Lung (tissue), 12 donors: Measurements from ENCODE around the gene SDF2. TPM values are rescaled to one million over a fixed set of nuclear protein-coding genes. Genes with fewer than 3 reads are reported as not detected.

ENCODE experiments used
- ATAC-seq: fragments of 200-7000 bp; cut with Tn5 transposase; one replicate; pipeline ENCODE4 v1.9.1; 2020; ENCODE audit warnings: moderate number of reproducible peaks; ENCODE audit not compliant: insufficient read depth, low FRiP score
- DNase-seq, 3 donors: peaks; one replicate each; pipeline ENCODE4 v3.0.0-alpha.2; 2013 to 2017
- H3K27ac ChIP-seq, 2 donors: one replicate each; pipeline ENCODE4 v1.5.1; 2013; ENCODE audit warnings: mild to moderate bottlenecking in 2 of 2, moderate library complexity in 2 of 2, control low read depth in 1 of 2, inconsistent platforms in 1 of 2, low read depth in 1 of 2, low read length in 1 of 2
- H3K27me3 ChIP-seq, 3 donors: one replicate each; pipeline ENCODE4 v1.5.1; 2013; ENCODE audit warnings: low read length in 2 of 3; ENCODE audit not compliant: control insufficient read depth in 3 of 3, insufficient read depth in 3 of 3
- H3K36me3 ChIP-seq, 4 donors: one replicate each; pipeline ENCODE4 v1.5.1; 2013; ENCODE audit warnings: low read length in 4 of 4, mild to moderate bottlenecking in 1 of 4, moderate library complexity in 1 of 4; ENCODE audit not compliant: control insufficient read depth in 4 of 4, insufficient read depth in 4 of 4
- H3K4me1 ChIP-seq, 5 donors: one replicate each; pipeline ENCODE4 v1.5.1; 2013; ENCODE audit warnings: low read length in 5 of 5, mild to moderate bottlenecking in 2 of 5, moderate library complexity in 1 of 5; ENCODE audit not compliant: control insufficient read depth in 5 of 5, insufficient read depth in 5 of 5
- H3K4me3 ChIP-seq: one replicate; pipeline ENCODE4 v1.5.1; 2013; ENCODE audit warnings: mild to moderate bottlenecking, control low read depth, moderate library complexity
- H3K9ac ChIP-seq, 2 donors: one replicate each; pipeline ENCODE4 v1.5.1; 2013; ENCODE audit warnings: low read length in 2 of 2, control low read depth in 1 of 2; ENCODE audit not compliant: insufficient read depth in 1 of 2
- H3K9me3 ChIP-seq, 4 donors: one replicate each; pipeline ENCODE4 v1.5.1; 2013; ENCODE audit warnings: low read length in 3 of 4, mild to moderate bottlenecking in 1 of 4, moderate library complexity in 1 of 4; ENCODE audit not compliant: control insufficient read depth in 4 of 4, insufficient read depth in 3 of 4
- CTCF ChIP-seq: IDR thresholded peaks from 2 replicates; pipeline ENCODE4 v1.5.1; 2012; ENCODE audit warnings: mild to moderate bottlenecking; ENCODE audit errors: control extremely low read depth, extremely low read depth
- WGBS, 2 donors: extraction: QIAGEN DNeasy Blood & Tissue Kit; methylation state at CpG; one replicate each; pipeline ENCODE4 v1.1.7; 2013; 5-methylcytosine and 5-hydroxymethylcytosine counted together
- polyA plus RNA-seq, 2 donors: library from polyadenylated mRNA; stranded (reverse); fragments of 200-250 nt; gene quantifications; one replicate each; pipeline ENCODE4 v1.2.1, GENCODE V29; 2013
- total RNA-seq, 2 donors: library from RNA; depleted of rRNA in 1 of 2; stranded (reverse); fragments of >200 nt in 1 of 2; gene quantifications; one replicate each; pipeline ENCODE4 v1.2.1, GENCODE V29; 2014 to 2021
- donor health status: control.
- donor health status: control.
- donor health status: Bipolar disorder and iron deficiency.
- donor health status: healthy.
- donor health status: DM: yes; HTN: yes; CAD: no.

Gene SDF2
- total and polyA plus RNA-seq, 4 donors, result 36.5 to 73.3 (median 48.5) TPM

DNA sequence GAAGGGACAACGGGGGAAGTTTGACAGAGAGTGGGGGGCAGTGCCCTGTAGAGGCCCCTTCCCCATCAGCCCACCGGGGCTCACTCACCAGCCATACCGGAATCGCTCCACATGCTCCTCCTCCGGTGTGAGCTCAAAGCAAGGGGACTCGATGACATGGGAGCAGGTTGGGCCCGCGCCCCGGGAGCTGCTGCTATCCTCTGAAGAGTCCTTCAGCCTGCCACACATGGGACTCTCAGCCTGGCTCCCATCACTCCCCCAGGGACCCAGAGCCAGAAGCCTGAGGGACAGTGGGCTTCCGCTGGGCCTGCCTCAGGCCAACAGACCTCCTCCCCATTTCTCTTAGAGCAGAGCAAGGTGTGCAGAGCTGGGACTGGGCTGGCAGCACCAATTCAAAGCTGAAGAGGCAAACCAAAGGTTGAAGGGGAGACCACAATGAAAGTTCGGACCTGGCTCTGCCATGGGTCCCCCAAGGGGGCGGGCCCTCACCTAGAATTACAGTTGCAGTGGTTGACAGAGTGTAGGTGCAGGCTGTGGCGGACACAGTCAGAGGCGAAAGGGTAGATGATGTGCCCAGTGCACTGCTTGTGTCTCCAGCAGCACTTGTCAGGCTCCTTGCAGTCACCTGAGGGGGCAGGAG is 42.6 kb upstream of the SDF2 start:
- no peak overlapping the region for H3K4me3 ChIP-seq
- H3K36me3 ChIP-seq, result peaks cover 22 to 55% (median 29%) of the 10 kb centered on the region in 4 donors
- ATAC-seq, result no peak
- no peak for DNase-seq
- no peak overlapping the region for H3K9ac ChIP-seq
- H3K27ac ChIP-seq, result no peak overlapping the region
- no peaks in the 10 kb centered on the region for H3K4me1 ChIP-seq
- H3K9me3 ChIP-seq, result no peaks in the 10 kb centered on the region
- no peaks in the 10 kb centered on the region for H3K27me3 ChIP-seq
- TF ChIP-seq CTCF, result no peak
- WGBS, 2 donors, result 93 to 95% methylated on average over 14 of the region's 14 CpGs

DNA sequence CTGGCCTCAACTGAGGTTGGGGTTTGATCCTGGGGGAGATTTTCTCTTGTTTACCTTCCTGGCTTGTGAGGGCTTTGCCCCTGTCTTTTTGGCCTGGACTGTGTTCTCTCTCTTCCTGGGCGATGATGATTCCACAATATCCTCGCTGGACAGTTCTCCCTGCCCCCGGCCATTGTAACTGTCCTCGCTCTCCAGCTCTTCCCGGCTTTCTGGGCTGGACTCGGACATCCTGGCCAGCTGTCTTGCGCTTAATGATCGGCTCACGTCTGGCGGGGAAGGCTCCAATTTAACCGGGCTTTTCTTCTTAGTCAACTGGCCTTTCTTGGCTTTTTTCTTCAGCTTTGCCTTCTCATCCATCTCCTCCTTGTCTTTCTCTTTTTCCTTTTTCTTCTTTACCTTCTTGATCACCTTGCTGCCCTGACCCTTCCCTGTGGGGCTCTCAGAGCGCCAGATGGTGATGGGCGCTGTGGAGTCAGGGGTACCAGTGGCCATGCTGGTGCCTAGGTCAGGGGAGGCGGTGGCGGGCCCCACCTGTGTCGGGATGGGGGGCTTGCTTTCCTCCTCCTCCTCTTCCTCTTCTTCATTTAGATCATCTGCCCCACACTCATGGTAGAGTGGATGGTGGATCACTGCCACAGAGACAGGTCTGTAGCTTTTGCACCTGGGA is 42.0 kb upstream of the SDF2 start:
- TF ChIP-seq CTCF, result no peak
- ATAC-seq (no peak), DNase-seq (no peak)
- Histone ChIP-seq H3K36me3 (peaks cover 28 to 62% (median 36%) of the 10 kb centered on the region in 4 donors), H3K27ac (no peak overlapping the region), H3K9ac (no peak overlapping the region), H3K4me1 (no peaks in the 10 kb centered on the region), H3K27me3 (no peaks in the 10 kb centered on the region), H3K4me3 (no peak overlapping the region), H3K9me3 (no peaks in the 10 kb centered on the region)
- WGBS, 2 donors, result 89 to 94% methylated on average over 16 of the region's 16 CpGs

GRCh38 chr17:28702752-28703150 is 41.0 kb upstream of the SDF2 start:
- no peaks in the 10 kb centered on the region for H3K9me3 ChIP-seq
- no peak overlapping the region for H3K4me3 ChIP-seq
- H3K36me3 ChIP-seq, result peaks cover 37 to 71% (median 42%) of the 10 kb centered on the region in 4 donors
- H3K4me1 ChIP-seq, result no peaks in the 10 kb centered on the region
- no peak for DNase-seq
- 81 to 84% methylated on average over 3 of the region's 3 CpGs for WGBS, 2 donors
- no peaks in the 10 kb centered on the region for H3K27me3 ChIP-seq
- no peak for ATAC-seq
- no peak overlapping the region for H3K9ac ChIP-seq
- TF ChIP-seq CTCF, result no peak
- H3K27ac ChIP-seq, result no peak overlapping the region
